Prostate gland (tissue), 2 donors: ENCODE measurements around the gene EFCAB13. TPM values are rescaled to one million over a fixed set of nuclear protein-coding genes. Genes with fewer than 3 reads are reported as not detected.

ENCODE experiments used
- DNase-seq: peaks from one replicate; pipeline ENCODE4 v3.0.0-alpha.2; 2019; ENCODE audit warnings: low spot score
- H3K27ac ChIP-seq, 2 donors: fragments of 200-600 bp; sonication (generic); 2 replicates each; pipeline ENCODE4 v1.5.1; 2017 to 2019
- H3K27me3 ChIP-seq: fragments of 200-600 bp; sonication (generic); replicated peaks from 2 replicates; pipeline ENCODE4 v1.5.1; 2019; ENCODE audit not compliant: insufficient read depth
- H3K36me3 ChIP-seq, 2 donors: fragments of 200-600 bp; sonication (generic); 1 replicate in 1 of 2; 2 replicates in 1 of 2; pipeline versions ENCODE4 v1.5.1 to v1.8.1; 2017 to 2019
- H3K4me1 ChIP-seq: fragments of 200-600 bp; sonication (generic); replicated peaks from 2 replicates; pipeline ENCODE4 v1.5.1; 2019
- H3K4me3 ChIP-seq, 2 donors: fragments of 200-600 bp; sonication (generic); 2 replicates each; pipeline ENCODE4 v1.5.1; 2017 to 2019
- H3K9me3 ChIP-seq: fragments of 200-600 bp; sonication (generic); 2 replicates; pipeline ENCODE4 v1.5.1; 2017
- POLR2A ChIP-seq: fragments of 450-650 bp; IDR thresholded peaks from one replicate; pipeline ENCODE4 v1.6.1; 2016; ENCODE audit warnings: antibody characterized with exemption, mild to moderate bottlenecking
- POLR2AphosphoS5 ChIP-seq: sonication (generic); formaldehyde crosslinking; IDR thresholded peaks from one replicate; pipeline ENCODE4 v1.6.1; 2017; ENCODE audit warnings: antibody characterized with exemption
- WGBS: methylation state at CpG from one replicate; pipeline ENCODE4 v1.1.5; 2018; 5-methylcytosine and 5-hydroxymethylcytosine counted together
- intact Hi-C: fragments of 100-400 bp; cut with DNase I; formaldehyde crosslinking; loops from one replicate; pipeline ENCODE4 v1.14.2; 2022
- total RNA-seq, 2 donors: library from RNA; depleted of rRNA; stranded (reverse); fragments of >200 nt; gene quantifications; one replicate each; pipeline ENCODE4 v1.1.0, GENCODE V29; 2016
- TF ChIP-seq, protein P1 (sequence below), 4 experiments: fragments of 200-600 bp in 2 of 4; fragments of 450-650 bp in 2 of 4; sonication (generic) in 2 of 4; IDR thresholded peaks; 1 replicate in 3 of 4; 2 replicates in 1 of 4; pipeline ENCODE4 v1.5.1; 2016 to 2019; ENCODE audit warnings: antibody characterized with exemption in 4 of 4, mild to moderate bottlenecking in 2 of 4, moderate library complexity in 2 of 4

Gene EFCAB13
- total RNA-seq, 2 donors from 2014 or later, result 4.5 to 8.9 TPM

DNA sequence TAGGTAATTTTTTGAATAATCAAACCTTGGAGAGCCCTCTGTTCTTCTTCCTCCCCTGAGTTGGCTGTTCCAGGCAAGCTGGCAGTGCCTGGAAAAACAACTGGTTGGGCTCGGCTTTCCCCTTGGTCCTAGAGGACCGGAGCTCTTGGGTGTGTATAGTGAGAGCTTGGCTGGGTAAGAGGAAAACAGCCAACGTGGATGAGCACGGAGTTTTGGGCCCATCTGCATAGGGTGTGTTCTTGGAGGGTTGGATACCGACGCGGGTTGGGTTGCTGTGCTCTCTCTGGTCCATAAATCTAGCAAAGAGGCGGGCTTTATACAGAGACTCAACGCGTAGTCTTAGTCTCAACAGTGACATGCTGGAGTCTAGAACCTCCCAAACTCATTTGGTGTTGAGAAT lies 46.9 kb upstream of the EFCAB13 start:
- no peak overlapping the region for H3K4me3 ChIP-seq
- H3K36me3 ChIP-seq, result no peaks in the 10 kb centered on the region
- peaks cover 11% of the 10 kb centered on the region for H3K4me1 ChIP-seq
- H3K9me3 ChIP-seq, result no peaks in the 10 kb centered on the region
- 24% methylated on average over 10 of the region's 10 CpGs for WGBS
- peak overlapping the region; percentile 63 to 76 for H3K27ac ChIP-seq
- DNase-seq, result no peak
- TF ChIP-seq POLR2AphosphoS5 (no peak), POLR2A (no peak)
- TF ChIP-seq, protein P1, sequence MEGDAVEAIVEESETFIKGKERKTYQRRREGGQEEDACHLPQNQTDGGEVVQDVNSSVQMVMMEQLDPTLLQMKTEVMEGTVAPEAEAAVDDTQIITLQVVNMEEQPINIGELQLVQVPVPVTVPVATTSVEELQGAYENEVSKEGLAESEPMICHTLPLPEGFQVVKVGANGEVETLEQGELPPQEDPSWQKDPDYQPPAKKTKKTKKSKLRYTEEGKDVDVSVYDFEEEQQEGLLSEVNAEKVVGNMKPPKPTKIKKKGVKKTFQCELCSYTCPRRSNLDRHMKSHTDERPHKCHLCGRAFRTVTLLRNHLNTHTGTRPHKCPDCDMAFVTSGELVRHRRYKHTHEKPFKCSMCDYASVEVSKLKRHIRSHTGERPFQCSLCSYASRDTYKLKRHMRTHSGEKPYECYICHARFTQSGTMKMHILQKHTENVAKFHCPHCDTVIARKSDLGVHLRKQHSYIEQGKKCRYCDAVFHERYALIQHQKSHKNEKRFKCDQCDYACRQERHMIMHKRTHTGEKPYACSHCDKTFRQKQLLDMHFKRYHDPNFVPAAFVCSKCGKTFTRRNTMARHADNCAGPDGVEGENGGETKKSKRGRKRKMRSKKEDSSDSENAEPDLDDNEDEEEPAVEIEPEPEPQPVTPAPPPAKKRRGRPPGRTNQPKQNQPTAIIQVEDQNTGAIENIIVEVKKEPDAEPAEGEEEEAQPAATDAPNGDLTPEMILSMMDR (IDR thresholded peaks at IDR 0.05), result no peak
- intact Hi-C loops, result no loop called here
- no peaks in the 10 kb centered on the region for H3K27me3 ChIP-seq

DNA sequence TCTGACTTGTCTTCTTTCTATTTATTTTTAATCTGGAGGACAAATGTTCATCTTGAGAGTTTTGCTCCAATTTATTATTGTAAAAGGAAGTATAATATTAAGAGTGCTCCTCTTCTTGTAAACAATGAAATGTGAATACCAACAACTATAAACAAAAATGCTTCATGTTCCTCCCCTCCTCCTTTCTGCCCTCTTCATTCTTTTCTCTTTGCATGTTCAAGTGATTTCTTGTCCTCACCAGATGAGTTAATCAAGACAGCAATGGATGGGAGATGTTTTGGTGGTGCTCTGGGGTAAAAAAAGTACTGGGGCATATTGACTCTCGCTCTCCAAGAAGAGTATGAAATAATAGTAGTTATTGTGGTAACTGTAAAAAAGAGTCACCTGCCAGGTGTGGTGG lies 45.8 kb upstream of the EFCAB13 start:
- DNase-seq, result no peak
- Histone ChIP-seq H3K4me1 (peaks cover 11% of the 10 kb centered on the region), H3K27ac (peak overlapping the region; percentile 63 to 76), H3K9me3 (no peaks in the 10 kb centered on the region), H3K27me3 (no peaks in the 10 kb centered on the region), H3K4me3 (no peak overlapping the region), H3K36me3 (no peaks in the 10 kb centered on the region)
- 100% methylated on average over 1 of the region's 1 CpG for WGBS
- intact Hi-C loops, result no loop called here
- TF ChIP-seq POLR2AphosphoS5 (no peak), POLR2A (no peak)
- TF ChIP-seq, protein P1 (IDR thresholded peaks at IDR 0.05), result no peak

DNA sequence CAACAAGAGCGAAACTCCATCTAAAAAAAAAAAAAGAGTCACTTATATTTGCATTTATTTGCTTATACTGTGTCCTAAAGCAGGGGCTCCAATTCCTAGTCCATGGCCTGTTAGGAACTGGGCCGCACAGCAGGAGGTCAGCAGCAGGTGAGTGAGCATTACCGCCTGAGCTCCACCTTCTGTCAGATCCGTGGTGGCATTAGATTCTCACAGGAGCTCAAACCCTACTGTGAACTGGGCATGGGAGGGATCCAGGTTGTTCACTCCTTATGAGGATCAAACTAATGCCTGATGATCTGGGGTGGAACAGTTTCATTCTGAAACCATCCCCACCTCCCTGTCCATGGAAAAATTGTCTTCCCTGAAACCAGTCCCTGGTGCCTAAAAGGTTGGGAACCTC lies 45.2 kb upstream of the EFCAB13 start:
- H3K27me3 ChIP-seq, result no peaks in the 10 kb centered on the region

DNA sequence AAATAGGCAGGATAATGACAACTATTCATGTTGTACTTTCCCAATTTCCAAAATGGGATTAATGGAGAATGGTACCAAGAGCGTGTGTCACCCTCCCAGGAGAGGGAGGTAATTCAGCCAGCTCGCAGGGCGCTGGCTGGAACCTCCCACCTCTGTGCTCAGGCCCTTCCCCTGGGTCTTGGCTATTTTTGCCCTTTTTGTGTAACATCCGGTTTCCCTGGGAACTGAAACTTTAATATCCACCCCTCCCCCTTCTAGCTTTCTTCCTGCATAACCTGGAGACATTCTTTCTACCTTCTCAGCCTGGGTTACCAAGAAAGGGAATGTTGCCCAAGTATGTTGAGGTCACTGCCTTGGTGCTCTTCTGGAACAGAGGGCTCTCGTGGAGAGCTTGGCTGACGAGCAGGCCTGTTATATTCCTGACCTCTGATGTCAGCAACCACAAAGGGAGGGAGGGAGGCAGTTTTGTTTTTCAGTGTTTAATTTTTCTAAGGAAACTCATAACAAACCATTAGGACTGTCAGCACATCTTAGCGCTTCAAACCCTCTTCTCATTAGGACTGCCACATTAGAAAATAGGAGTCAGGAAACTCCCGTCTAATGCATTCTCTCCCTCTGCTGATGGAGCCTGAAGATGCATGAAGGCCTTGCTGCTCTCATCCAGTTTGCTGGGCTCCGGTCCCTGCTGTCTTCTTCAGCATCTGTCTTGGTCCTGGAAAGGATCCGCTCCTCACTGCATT lies 44.5 kb upstream of the EFCAB13 start:
- Histone ChIP-seq H3K9me3 (no peaks in the 10 kb centered on the region), H3K27ac (peak overlapping the region; percentile 63 to 70), H3K36me3 (no peaks in the 10 kb centered on the region), H3K4me1 (peaks cover 11% of the 10 kb centered on the region), H3K27me3 (no peaks in the 10 kb centered on the region), H3K4me3 (no peak overlapping the region)
- WGBS, result 54% methylated on average over 10 of the region's 10 CpGs
- intact Hi-C loops, result no loop called here
- no peak for TF ChIP-seq POLR2A
- TF ChIP-seq, protein P1 (IDR thresholded peaks at IDR 0.05), result peak in 1 of 4 experiments; percentile 15
- peak; percentile 60 for TF ChIP-seq POLR2AphosphoS5
- no peak for DNase-seq

More for the DNA sequence above, 45.2 kb upstream of the EFCAB13 start:
- no peaks in the 10 kb centered on the region for H3K36me3 ChIP-seq
- H3K4me1 ChIP-seq, result peaks cover 11% of the 10 kb centered on the region
- no peak for DNase-seq
- TF ChIP-seq, protein P1 (IDR thresholded peaks at IDR 0.05), result no peak
- TF ChIP-seq POLR2AphosphoS5 (no peak), POLR2A (no peak)
- intact Hi-C loops, result no loop called here
- H3K27ac ChIP-seq, result peak overlapping the region; percentile 63 to 70
- 81% methylated on average over 4 of the region's 4 CpGs for WGBS
- no peaks in the 10 kb centered on the region for H3K9me3 ChIP-seq
- H3K4me3 ChIP-seq, result no peak overlapping the region
